Trophoblast cell (in vitro differentiated cells and primary cell): ENCODE data around the gene CDH11.
A peak's percentile ranks its signal among the peaks of the same experiment; 100 is the strongest.

Experiments used
- DNase-seq, 2 donors: peaks; one replicate each; pipeline ENCODE4 v3.0.0-alpha.2; 2016
- H2AFZ ChIP-seq: 2 replicates; pipeline ENCODE4 v1.6.1; 2013; ENCODE audit warnings: low read length, moderate library complexity, mild to moderate bottlenecking; ENCODE audit not compliant: insufficient read depth, poor library complexity
- H2AK5ac ChIP-seq: 2 replicates; pipeline ENCODE4 v1.6.1; 2013; ENCODE audit warnings: mild to moderate bottlenecking, low read length
- H2BK120ac ChIP-seq: 2 replicates; pipeline ENCODE4 v1.6.1; 2013; ENCODE audit warnings: low read length, mild to moderate bottlenecking, moderate library complexity; ENCODE audit not compliant: insufficient read depth, poor library complexity
- H2BK12ac ChIP-seq: 2 replicates; pipeline ENCODE4 v1.6.1; 2013; ENCODE audit warnings: mild to moderate bottlenecking, low read length, moderate library complexity
- H2BK5ac ChIP-seq: 2 replicates; pipeline ENCODE4 v1.6.1; 2013; ENCODE audit warnings: low read length, low read depth, moderate library complexity, mild to moderate bottlenecking; ENCODE audit not compliant: poor library complexity
- H3K14ac ChIP-seq: 2 replicates; pipeline ENCODE4 v1.6.1; 2013; ENCODE audit warnings: mild to moderate bottlenecking, low read length
- H3K18ac ChIP-seq: 2 replicates; pipeline ENCODE4 v1.6.1; 2013; ENCODE audit warnings: mild to moderate bottlenecking, low read length
- H3K23ac ChIP-seq: 2 replicates; pipeline ENCODE4 v1.6.1; 2013; ENCODE audit warnings: low read length
- H3K27ac ChIP-seq: 2 replicates; pipeline ENCODE4 v1.5.1; 2013; ENCODE audit warnings: low read depth, mild to moderate bottlenecking, inconsistent platforms, low read length, moderate library complexity
- H3K27me3 ChIP-seq: 2 replicates; pipeline ENCODE4 v1.6.1; 2013; ENCODE audit warnings: inconsistent platforms, mild to moderate bottlenecking, low read length, moderate library complexity; ENCODE audit not compliant: insufficient read depth
- H3K36me3 ChIP-seq, 2 experiments: 1 replicate in 1 of 2; 2 replicates in 1 of 2; pipeline ENCODE4 v1.6.1; 2013; ENCODE audit warnings: low read length in 2 of 2, mild to moderate bottlenecking in 2 of 2, moderate library complexity in 1 of 2; ENCODE audit not compliant: insufficient read depth in 2 of 2, control insufficient read depth in 1 of 2
- H3K4ac ChIP-seq: 2 replicates; pipeline ENCODE4 v1.6.1; 2013; ENCODE audit warnings: low read depth, mild to moderate bottlenecking, low read length, moderate library complexity
- H3K4me1 ChIP-seq, 2 experiments: 1 replicate in 1 of 2; 2 replicates in 1 of 2; pipeline ENCODE4 v1.6.1; 2013; ENCODE audit warnings: low read length in 2 of 2, mild to moderate bottlenecking in 2 of 2, moderate library complexity in 1 of 2; ENCODE audit not compliant: insufficient read depth in 2 of 2, control insufficient read depth in 1 of 2
- H3K4me2 ChIP-seq: 2 replicates; pipeline ENCODE4 v1.6.1; 2013; ENCODE audit warnings: inconsistent platforms, mild to moderate bottlenecking, low read length, moderate library complexity
- H3K4me3 ChIP-seq: 2 replicates; pipeline ENCODE4 v1.5.1; 2013; ENCODE audit warnings: mild to moderate bottlenecking, low read depth, low read length, inconsistent platforms
- H3K79me1 ChIP-seq: one replicate; pipeline ENCODE4 v1.6.1; 2013; ENCODE audit warnings: low read length
- H3K79me2 ChIP-seq: 2 replicates; pipeline ENCODE4 v1.6.1; 2013; ENCODE audit warnings: low read length, mild to moderate bottlenecking; ENCODE audit not compliant: control insufficient read depth, insufficient read depth, poor library complexity
- H3K9ac ChIP-seq: 2 replicates; pipeline ENCODE4 v1.6.1; 2013; ENCODE audit warnings: mild to moderate bottlenecking, low read length
- H3K9me3 ChIP-seq: 2 replicates; pipeline ENCODE4 v1.6.1; 2013; ENCODE audit warnings: low read depth, mild to moderate bottlenecking, control low read depth, inconsistent platforms, low read length; ENCODE audit not compliant: insufficient read depth
- H4K12ac ChIP-seq: 2 replicates; pipeline ENCODE4 v1.6.1; 2013; ENCODE audit warnings: low read depth, mild to moderate bottlenecking, low read length, moderate library complexity
- H4K8ac ChIP-seq: 2 replicates; pipeline ENCODE4 v1.6.1; 2013; ENCODE audit warnings: low read depth, mild to moderate bottlenecking, low read length, moderate library complexity
- H4K91ac ChIP-seq: one replicate; pipeline ENCODE4 v1.6.1; 2013; ENCODE audit warnings: low read depth, mild to moderate bottlenecking, low read length, moderate library complexity
- WGBS: extraction: QIAGEN DNeasy Blood & Tissue Kit; methylation state at CpG from one replicate; pipeline ENCODE4 v1.1.7; 2013; ENCODE audit warnings: missing lambda C conversion rate; ENCODE audit not compliant: insufficient read length, insufficient coverage; ENCODE audit errors: extremely low coverage; 5-methylcytosine and 5-hydroxymethylcytosine counted together

CDH11 gene

GRCh38 chr16:65037556-65037955 lies 84.3 kb downstream of the CDH11 start:
- Histone ChIP-seq H4K91ac (no peak overlapping the region), H3K27me3 (no peaks in the 10 kb centered on the region), H4K8ac (no peak overlapping the region)

DNA sequence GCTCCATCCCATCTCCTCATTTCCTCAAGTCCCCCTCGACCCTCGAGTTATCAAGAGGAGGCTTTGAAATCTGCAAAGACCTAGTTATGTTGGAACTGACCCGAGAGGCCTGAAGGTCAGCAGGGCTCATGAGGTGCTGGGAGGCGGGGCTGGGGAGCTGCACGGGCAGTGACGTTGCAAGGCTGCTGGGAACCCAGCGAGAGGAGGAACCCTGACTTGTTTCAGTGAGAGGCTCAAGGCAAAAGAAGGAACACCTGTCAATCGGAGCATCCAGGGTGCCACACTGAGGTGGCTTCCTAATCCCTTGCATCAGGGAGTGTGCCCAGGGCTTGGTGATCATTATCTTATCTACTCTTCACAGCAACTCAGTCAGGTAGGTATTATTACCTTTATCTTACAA lies 86.9 kb downstream of the CDH11 start:
- Histone ChIP-seq H2BK120ac (no peak overlapping the region), H4K12ac (no peak overlapping the region), H3K9me3 (no peaks in the 10 kb centered on the region), H3K27ac (no peak overlapping the region), H2BK12ac (no peak overlapping the region), H3K27me3 (no peaks in the 10 kb centered on the region), H4K91ac (no peak overlapping the region), H2BK5ac (no peak overlapping the region), H3K4ac (no peak overlapping the region), H3K79me2 (no peaks in the 10 kb centered on the region), H4K8ac (no peak overlapping the region), H3K79me1 (no peaks in the 10 kb centered on the region), H2AFZ (no peak overlapping the region), H3K23ac (no peak overlapping the region), H3K14ac (no peak overlapping the region), H3K4me3 (no peak overlapping the region), H3K9ac (no peak overlapping the region), H2AK5ac (no peak overlapping the region), H3K36me3 (peaks cover 4 to 10% of the 10 kb centered on the region in 2 experiments), H3K18ac (no peak overlapping the region), H3K4me1 (peaks cover 6 to 8% of the 10 kb centered on the region in 2 experiments), H3K4me2 (no peak overlapping the region)
- DNase-seq: no peak
- WGBS: no CpG with 5 or more reads among the region's 8 CpGs

More at GRCh38 chr16:65037556-65037955, 84.3 kb downstream of the CDH11 start:
- no peak overlapping the region for H2BK12ac ChIP-seq
- H3K4me1 ChIP-seq: peaks cover 6 to 8% of the 10 kb centered on the region in 2 experiments
- no peak overlapping the region for H3K4me3 ChIP-seq
- no peak overlapping the region for H4K12ac ChIP-seq
- DNase-seq: no peak
- H3K4me2 ChIP-seq: no peak overlapping the region
- H3K9me3 ChIP-seq: no peaks in the 10 kb centered on the region
- no peaks in the 10 kb centered on the region for H3K79me1 ChIP-seq
- H3K14ac ChIP-seq: no peak overlapping the region
- H3K36me3 ChIP-seq: peaks cover 13 to 15% of the 10 kb centered on the region in 2 experiments
- H3K23ac ChIP-seq: no peak overlapping the region
- H3K27ac ChIP-seq: no peak overlapping the region
- WGBS: no CpG with 5 or more reads among the region's 4 CpGs
- no peak overlapping the region for H2BK120ac ChIP-seq
- no peak overlapping the region for H2AFZ ChIP-seq
- H2BK5ac ChIP-seq: no peak overlapping the region
- no peaks in the 10 kb centered on the region for H3K79me2 ChIP-seq
- no peak overlapping the region for H2AK5ac ChIP-seq
- no peak overlapping the region for H3K4ac ChIP-seq
- H3K18ac ChIP-seq: no peak overlapping the region
- H3K9ac ChIP-seq: no peak overlapping the region

DNA sequence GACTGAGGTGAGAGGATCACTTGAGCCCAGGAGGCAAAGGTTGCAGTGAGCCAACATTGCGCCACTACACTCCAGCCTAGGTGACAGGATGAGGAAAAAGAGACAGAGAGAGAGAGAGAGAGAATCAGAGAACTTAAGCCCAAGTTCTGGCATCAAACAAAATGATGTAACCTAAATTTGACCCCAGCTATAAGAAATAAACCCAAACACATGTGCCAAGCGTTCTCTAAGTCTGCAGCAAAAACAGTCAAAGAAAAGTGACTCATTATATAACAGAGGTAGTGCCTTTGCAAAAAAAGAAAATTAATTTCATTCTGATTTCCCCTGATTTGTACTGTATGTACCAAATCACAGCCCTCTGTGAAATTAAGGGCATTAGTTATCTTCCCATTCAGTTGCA lies 89.5 kb downstream of the CDH11 start:
- Histone ChIP-seq H3K79me1 (no peaks in the 10 kb centered on the region), H3K4me2 (no peak overlapping the region), H2AK5ac (no peak overlapping the region), H2AFZ (no peak overlapping the region), H3K27ac (no peak overlapping the region), H2BK5ac (no peak overlapping the region), H3K9me3 (no peaks in the 10 kb centered on the region), H4K8ac (no peak overlapping the region), H3K4me3 (no peak overlapping the region), H3K18ac (no peak overlapping the region), H2BK12ac (no peak overlapping the region), H3K4ac (no peak overlapping the region), H3K14ac (no peak overlapping the region), H3K79me2 (no peaks in the 10 kb centered on the region), H3K9ac (no peak overlapping the region), H4K12ac (no peak overlapping the region), H2BK120ac (no peak overlapping the region), H3K27me3 (no peaks in the 10 kb centered on the region), H3K23ac (no peak overlapping the region), H3K4me1 (peaks cover 6 to 8% of the 10 kb centered on the region in 2 experiments), H3K36me3 (peaks cover 10% of the 10 kb centered on the region in 2 experiments), H4K91ac (no peak overlapping the region)
- WGBS: no CpG with 5 or more reads among the region's 2 CpGs
- no peak for DNase-seq

GRCh38 chr16:65024767-65025178 lies 97.1 kb downstream of the CDH11 start:
- H2BK120ac ChIP-seq: no peak overlapping the region
- no peak overlapping the region for H2AFZ ChIP-seq
- peak overlapping the region; percentile 17 for H3K4me2 ChIP-seq
- H3K27me3 ChIP-seq: no peaks in the 10 kb centered on the region
- H4K12ac ChIP-seq: no peak overlapping the region
- DNase-seq: peak; percentile 3 to 48
- no peak overlapping the region for H2BK5ac ChIP-seq
- peaks cover 2% of the 10 kb centered on the region for H3K79me1 ChIP-seq
- H3K27ac ChIP-seq: peak overlapping the region; percentile 82
- H3K23ac ChIP-seq: no peak overlapping the region
- no peaks in the 10 kb centered on the region for H3K9me3 ChIP-seq
- H2BK12ac ChIP-seq: no peak overlapping the region
- no peaks in the 10 kb centered on the region for H3K79me2 ChIP-seq
- H3K18ac ChIP-seq: no peak overlapping the region
- no peak overlapping the region for H4K8ac ChIP-seq
- H3K14ac ChIP-seq: no peak overlapping the region
- H3K9ac ChIP-seq: no peak overlapping the region
- no peak overlapping the region for H3K4ac ChIP-seq
- H3K36me3 ChIP-seq: peaks cover 3 to 14% of the 10 kb centered on the region in 2 experiments
- H4K91ac ChIP-seq: no peak overlapping the region
- H3K4me3 ChIP-seq: no peak overlapping the region
- H3K4me1 ChIP-seq: peaks cover 2 to 11% of the 10 kb centered on the region in 2 experiments
- no peak overlapping the region for H2AK5ac ChIP-seq
